ENCODE measurements around the gene HTD2.

Gene HTD2

GRCh38 chr3:58292866-58293265 is 13.5 kb upstream of the HTD2 start:
- no peak for DNase-seq

- no peak for DNase-seq
These were observed 12.8 kb upstream of the HTD2 start for GRCh38 chr3:58293516-58293915.

DNA sequence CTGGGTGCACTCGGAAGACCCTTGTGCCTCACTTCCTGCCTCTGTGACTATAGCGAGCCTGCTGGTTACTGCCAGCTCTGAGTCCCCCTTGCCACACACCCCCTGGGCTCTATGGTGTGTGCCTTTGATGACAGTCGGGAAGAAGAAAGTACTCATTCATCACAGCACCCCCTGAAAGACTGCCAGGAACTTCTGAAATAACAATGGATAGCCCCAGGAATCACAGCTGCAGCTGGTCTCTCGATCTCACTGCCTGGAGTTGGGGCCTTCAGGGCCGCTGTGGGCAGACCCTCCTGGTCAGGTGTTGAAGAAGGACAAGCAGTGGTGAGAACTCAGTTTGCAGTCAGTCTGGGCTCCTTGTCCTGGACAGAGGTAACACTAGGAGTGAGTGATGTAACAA is 10.1 kb upstream of the HTD2 start:
- DNase-seq = no peak

DNA sequence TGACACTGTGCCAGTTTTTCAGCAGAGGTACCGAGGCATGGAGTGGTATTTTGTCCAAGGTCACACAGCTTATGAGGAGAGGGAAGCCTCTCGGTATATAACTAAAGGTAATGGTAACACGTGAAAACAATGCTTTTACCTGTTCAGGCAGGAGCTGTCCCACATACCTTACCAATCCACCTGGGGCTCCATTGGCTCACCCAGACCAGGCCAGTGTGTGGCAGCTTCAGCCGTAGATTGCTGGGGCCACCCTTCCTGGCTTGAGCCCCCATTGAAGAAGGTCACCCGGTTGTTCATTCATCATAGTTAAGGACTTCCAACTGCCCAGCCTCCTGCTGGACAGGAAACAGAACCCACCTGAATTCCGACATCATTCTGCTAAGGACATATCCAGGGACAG is 9.5 kb upstream of the HTD2 start:
- DNase-seq = no peak

GRCh38 chr3:58298190-58298589 is 8.1 kb upstream of the HTD2 start:
- no peak for DNase-seq

GRCh38 chr3:58299075-58299474 is 7.2 kb upstream of the HTD2 start:
- no peak for DNase-seq

DNA sequence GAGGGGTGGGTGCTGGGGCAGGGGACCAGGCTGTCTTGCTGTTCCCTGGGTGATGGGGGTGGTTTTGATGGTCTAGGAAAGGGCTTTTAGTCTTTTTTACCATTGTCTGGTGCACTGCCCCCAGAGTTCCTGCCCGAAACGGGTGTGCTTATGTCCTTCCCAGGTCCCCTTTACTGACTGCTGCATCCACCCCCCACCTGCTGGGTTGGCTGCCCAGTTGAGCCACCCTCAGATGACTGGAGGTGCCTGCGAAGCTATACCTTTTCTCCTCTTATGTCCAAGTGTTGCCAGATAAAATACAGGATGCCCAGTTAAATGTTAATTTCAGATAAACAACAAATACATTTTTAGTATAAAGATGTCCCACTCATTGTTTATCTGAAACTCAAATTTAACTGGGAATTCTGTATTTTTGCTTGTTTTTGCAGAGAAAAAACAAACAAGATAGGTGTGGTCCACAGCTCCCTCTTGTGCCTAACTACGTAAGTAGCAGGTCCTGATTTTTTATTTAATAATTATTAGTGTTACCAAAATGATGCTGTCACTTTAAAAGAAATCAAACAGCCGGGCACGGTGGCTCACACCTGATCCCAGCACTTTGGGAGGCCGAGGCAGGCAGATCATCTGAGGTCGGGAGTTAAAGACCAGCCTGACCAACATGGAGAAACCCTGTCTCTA is 6.3 kb upstream of the HTD2 start:
- DNase-seq = peak; percentile 30

DNA sequence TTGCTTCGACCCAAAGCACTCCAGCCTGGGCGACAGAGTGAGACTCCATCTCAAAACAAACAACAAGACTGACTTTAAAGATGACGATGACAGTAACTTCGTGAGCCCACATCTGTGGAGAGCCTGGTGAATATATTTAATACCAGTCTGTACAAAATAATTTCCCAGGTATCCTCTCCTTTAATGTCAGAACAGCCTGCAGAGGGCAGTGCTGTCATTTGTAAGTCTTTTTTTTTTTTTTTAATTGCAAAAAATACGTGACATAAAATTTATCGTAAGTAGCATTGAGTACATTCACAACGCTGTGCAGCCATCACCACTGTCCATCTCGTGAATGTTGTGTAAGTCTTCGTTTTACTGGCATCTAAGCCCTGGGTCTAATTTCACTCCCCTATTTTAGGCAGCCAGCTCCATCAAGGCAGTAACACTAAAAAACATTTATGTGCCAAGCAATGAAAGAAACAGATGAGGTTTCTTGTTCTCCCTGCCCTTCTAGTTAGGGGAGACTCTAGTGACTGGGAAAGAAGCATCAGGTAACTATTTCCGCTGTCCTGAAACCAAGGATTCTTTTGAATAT is 1.4 kb downstream of the HTD2 start:
- peak; percentile 62 for DNase-seq

DNA sequence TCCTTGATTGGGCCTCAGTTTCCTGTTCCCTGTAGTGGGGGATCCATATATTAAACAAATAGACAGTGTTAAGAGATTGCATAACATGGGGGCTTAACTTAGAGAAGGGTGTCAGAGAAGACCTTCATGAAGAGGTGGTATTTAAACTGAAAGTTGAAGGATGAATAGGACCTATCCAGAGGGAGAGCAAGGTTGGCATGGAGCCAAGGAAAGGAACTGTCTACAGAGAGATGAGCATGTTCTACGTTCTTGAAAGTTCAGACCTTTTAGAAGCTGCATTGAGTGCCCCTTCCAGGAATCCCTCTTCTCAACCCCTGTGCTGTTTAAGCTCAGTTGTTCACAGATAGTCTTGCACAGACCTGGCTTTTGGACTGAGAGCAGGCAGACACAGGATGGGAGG is 2.4 kb downstream of the HTD2 start:
- no peak for DNase-seq

DNA sequence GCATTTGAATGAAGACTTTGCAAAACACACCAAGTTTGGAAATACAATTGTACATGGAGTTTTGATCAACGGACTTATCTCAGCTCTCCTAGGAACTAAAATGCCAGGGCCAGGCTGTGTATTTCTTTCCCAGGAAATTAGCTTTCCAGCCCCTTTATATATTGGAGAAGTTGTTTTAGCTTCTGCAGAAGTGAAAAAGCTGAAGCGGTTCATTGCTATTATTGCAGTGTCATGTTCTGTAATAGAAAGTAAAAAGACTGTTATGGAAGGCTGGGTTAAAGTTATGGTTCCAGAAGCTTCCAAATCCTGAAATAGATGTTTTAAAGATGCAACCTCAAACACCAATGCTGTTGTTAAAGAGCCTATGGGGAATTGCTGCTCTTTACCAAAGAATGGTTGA is 11.5 kb downstream of the HTD2 start:
- no peak for DNase-seq

- no peak for DNase-seq
These were observed 15.5 kb downstream of the HTD2 start for GRCh38 chr3:58321791-58322190.

- DNase-seq = no peak
These were observed 16.5 kb downstream of the HTD2 start for GRCh38 chr3:58322793-58323192.

GRCh38 chr3:58323529-58324390 is 17.4 kb downstream of the HTD2 start:
- no peak for DNase-seq

DNA sequence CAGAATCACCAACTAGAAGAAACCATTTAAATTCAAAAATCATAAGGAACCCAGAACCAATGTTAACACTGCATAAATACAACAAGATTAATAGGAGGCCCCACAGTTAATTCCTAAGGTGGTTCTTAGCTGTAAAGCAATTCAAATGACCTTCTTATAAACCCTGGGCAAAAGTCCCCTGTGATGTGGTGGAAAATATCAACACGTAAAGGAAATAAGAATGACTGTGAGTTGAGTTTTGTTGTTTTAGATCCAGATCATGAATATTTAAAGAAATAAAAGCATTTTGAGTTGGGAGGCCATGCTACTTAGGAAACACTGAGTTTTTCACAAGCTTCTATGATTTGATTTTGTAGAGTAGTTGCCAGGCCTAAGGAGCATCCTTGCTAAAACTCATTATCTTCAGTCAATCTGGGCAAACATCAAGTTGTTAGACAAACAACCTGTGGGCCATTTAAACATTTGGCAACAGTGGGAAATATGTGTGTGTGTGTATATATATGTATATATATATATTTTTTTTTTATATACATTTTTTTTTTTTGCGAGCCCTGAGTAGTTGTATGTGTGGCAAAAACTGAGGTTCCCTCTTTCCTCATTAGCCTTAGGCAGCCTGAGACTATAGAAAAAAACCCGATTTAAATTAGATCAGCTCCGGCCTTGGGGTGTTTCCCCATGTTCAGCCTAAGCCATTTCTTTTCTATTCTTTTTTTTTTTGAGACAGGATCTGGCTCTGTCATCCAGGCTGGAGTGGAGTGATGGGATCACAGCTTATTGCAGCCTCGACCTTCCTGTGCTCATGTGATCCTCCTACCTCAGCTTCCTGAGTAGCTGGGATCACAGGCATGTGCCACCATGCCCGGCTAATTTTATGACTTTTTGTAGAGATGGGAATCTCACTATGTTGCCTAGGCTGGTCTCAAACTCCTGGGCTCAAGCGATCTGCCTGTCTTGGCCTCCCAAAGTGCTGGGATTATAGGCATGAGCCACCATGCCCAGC is 18.4 kb downstream of the HTD2 start:
- DNase-seq = peak; percentile 20

DNA sequence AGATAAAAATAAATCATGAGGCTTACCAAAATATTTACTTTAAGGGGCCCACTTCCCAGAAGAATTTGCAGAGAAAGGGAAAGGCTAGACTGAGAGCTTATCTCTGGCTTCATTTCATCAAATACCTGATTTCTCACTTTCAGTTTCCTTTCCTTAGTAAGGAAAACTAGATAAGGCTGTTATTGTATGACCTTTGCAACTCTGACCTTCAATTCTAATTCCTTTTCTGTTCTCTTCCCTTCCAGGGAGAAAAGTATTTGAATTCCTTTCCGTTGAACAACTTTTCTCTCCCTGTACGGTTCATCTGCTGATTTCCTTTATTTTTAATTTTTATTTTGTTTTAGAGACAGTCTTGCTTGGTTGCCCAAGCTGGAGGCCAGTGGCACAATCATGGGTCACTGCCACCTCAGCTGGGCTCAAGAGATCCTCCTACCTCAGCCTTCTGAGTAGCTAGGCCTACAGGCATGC is 19.2 kb downstream of the HTD2 start:
- peak; percentile 21 for DNase-seq

DNA sequence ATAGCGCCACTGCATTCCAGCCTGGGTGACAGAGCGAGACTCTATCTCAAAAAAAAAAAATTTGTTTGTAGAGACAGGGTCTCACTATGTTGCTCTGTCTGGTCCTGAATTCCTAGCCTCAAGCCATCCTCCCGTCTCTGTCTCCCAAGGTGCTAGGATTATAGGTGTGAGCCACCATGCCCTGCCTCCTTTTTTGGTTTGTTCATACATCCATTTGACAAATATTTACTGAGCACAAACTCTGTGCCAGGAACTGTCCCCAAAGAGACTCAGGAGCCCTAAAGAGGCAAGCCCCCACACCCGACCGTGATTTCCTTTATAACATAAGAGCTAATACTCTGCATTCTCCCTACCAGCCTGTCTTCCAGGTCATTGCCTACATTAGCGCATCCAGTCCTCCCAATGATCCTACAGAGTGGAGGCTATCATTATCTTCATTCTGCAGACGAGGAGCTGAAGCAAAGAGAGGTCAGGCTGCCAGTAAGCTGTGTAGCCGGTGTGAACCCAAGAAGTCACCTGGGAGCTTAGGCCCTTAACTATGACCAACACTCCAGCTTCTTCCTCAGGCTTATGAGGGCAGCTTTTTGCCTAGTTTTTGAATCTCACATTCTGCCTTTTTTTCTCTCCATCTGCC is 20.1 kb downstream of the HTD2 start:
- DNase-seq = no peak

DNA sequence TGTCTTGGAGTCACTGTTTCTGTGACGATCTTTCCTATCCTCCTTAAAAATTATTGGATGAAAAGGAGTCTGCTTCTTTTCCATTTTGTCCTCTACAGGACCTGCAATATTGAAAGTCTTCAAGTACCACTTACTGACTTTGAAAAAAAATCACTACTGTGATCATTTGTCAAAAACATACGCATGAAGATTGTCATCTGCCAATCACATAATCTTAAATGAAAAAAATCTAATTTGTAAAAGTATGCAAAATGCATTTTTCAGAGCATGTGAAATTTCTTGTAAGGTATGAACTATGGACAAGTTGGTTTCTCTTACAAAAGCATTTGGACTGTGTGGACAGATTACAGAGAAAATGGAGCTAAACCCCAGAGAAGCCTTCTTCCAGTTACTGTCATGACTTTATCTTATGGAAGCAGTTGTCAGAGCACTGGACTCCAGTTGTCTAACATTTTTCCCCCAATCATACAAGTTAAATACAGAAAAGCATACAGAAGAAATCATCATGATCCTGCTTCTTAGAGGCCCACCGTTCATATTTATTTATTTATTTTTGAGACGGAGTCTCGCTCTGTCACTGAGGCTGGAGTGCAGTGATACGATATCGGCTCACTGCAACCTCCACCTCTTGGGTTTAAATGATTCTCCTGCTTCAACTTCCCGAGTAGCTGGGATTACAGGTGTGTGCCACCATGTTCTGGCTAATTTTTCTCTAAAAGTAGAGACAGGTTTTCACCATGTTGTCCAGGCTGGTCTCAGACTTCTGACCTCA is 23.0 kb downstream of the HTD2 start:
- no peak for DNase-seq

- DNase-seq = no peak
These were observed 23.6 kb downstream of the HTD2 start for GRCh38 chr3:58329922-58330413.

- DNase-seq = no peak
These were observed 25.4 kb downstream of the HTD2 start for GRCh38 chr3:58331593-58332152.

DNA sequence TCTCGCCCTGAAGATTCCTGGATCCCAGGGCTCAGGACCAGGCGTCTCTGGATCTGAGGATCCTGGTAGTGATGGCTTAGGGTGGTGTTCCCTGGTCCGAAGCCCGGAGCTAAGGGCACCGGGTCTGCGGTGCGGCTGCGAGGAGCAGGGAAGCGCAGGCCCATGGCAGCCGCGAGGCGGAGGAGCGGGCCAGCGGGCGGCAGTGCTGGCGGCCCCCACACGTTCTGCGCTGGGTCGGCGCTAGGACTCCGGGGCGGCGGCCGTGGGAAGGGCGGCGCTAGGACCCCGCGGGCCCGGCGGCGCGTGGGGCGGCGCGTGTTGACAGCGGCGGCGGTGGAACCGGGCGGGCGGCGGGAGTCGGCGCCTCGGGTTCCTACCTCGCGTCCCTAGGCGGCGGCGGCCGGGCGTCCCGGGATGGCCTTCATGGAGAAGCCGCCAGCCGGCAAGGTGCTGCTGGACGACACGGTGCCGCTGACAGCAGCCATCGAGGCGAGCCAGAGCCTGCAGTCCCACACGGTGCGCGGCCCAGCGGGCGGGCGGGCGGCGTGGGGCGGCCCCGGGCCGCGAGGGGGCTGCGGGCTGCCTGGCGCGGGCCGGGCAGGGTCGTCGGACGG is 26.4 kb downstream of the HTD2 start, which contains the start of gene PXK:
PXK (plus strand) TSS at position 318 of the 614 bp plus-strand sequence; CDS start at position 415, 97 bp downstream.
- peak; percentile 84 for DNase-seq

All from fibroblast of skin of back (primary cell).